OCI-LY1 (cell line): ENCODE measurements around the gene DDR2.

Experiments used
- EZH2 ChIP-seq: fragments of 200-600 bp; sonication (generic), shearing (Covaris generic); IDR thresholded peaks from 2 replicates; pipeline ENCODE4 v1.8.0; 2017; ENCODE audit warnings: borderline replicate concordance, mixed run types, mild to moderate bottlenecking, antibody characterized with exemption, low read length, moderate library complexity, mixed read lengths
- TF ChIP-seq, protein P1 (sequence below): fragments of 200-600 bp; sonication (generic), shearing (Covaris generic); IDR thresholded peaks from 2 replicates; pipeline ENCODE4 v1.5.1; 2017; ENCODE audit warnings: mild to moderate bottlenecking, antibody characterized with exemption, low read length, moderate library complexity, mixed read lengths

DNA sequence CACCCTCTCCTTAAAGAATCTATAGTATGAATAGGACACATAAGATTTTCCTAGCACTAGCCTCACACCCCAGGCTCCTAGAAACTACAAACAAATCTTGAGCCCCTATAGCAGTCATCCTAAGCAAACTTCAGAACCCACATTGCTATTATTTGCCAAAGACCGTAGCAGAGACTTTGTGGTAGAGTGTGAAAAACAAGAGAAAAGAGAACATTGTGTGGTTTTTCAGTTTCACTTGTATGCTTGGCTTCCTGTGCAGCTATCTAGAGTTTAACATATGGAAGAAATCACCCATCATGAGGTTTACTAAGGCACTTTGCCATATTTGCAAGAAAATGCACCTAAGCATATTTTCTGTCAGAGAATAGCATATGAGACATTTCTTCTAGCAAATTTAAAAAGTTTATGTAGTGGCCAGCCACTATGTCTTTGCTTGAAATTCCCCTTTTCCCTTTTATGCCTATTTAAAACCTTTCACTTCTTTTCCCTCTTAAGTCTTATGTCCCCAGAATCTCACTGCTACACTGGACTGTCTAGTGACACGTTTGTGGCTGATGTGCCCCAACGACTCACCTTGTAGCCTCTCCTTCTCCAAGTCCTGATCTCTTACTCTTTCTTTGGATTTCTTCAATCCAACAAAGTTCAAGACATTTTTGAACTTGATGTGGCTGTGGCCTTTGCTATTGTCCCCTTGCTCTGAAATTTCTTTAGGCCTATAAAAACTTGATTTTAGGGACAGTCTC, 203.1 kb downstream of the DDR2 start:
- TF ChIP-seq, protein P1, sequence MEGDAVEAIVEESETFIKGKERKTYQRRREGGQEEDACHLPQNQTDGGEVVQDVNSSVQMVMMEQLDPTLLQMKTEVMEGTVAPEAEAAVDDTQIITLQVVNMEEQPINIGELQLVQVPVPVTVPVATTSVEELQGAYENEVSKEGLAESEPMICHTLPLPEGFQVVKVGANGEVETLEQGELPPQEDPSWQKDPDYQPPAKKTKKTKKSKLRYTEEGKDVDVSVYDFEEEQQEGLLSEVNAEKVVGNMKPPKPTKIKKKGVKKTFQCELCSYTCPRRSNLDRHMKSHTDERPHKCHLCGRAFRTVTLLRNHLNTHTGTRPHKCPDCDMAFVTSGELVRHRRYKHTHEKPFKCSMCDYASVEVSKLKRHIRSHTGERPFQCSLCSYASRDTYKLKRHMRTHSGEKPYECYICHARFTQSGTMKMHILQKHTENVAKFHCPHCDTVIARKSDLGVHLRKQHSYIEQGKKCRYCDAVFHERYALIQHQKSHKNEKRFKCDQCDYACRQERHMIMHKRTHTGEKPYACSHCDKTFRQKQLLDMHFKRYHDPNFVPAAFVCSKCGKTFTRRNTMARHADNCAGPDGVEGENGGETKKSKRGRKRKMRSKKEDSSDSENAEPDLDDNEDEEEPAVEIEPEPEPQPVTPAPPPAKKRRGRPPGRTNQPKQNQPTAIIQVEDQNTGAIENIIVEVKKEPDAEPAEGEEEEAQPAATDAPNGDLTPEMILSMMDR = no peak
- no peak for TF ChIP-seq EZH2
